ENCODE results near the gene OR10H1.

GRCh38 chr19:15810335-15810734 lies 5.1 kb downstream of the OR10H1 start:
- TF ChIP-seq CTCF (IDR thresholded peaks at IDR 0.05) = peak; percentile 12 to 48 (median 48)
- TF ChIP-seq POLR2A (IDR thresholded peaks at IDR 0.05) = no peak
- TF ChIP-seq EP300 (IDR thresholded peaks at IDR 0.05) = no peak
- no peak for TF ChIP-seq POLR2AphosphoS5 (IDR thresholded peaks at IDR 0.05)
